NCI-H2171 (cell line): ENCODE data around the gene GAPDH.
"Not testable (repeated sequence)": the region's sequence is repeated elsewhere in the genome, so short reads cannot be mapped to it uniquely, and the experiment has no call there.

Source experiments
- DNase-seq: peaks from one replicate; lab custom pipeline; 2025; lab: John Stamatoyannopoulos, UW

GAPDH gene

DNA sequence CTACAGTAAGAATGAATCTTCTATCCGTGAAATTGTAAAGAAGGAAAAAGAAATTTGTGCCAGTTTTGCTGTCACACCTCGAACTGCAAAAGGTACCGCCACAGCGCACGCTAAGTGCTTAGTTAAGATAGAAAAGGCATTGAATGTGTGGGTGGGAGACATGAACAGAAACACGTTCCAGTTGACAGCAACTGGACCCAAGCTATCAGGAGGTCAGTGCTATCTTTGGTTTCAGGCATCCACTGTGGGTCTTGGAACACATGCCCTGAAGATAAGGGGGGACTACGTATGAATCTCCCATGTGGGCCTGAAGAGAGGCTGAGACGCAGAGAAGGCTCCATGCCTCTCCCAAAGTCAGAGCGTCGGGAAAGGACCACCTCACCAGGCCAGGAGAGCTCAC is 11.7 kb downstream of the GAPDH start:
- no peak for DNase-seq

DNA sequence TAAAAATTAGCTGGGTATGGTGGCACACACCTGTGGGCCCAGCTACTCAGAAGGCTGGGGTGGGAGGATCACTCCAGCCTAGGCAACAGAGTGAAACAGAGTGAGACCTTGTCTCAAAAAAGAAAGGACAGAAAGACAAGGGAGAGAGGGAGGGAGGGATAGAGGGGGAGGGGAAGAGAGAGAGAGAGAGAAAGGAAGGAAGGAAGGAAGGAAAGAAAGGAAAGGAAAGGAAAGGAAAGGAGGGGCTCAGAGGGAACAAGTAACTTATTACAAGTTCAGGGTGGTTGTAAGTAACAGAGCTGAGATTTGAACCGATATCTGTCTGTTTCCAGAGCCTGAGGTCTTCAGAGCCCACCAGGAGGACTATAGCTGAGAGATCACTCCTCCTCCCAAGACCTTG is 13.2 kb downstream of the GAPDH start:
- DNase-seq = no peak

DNA sequence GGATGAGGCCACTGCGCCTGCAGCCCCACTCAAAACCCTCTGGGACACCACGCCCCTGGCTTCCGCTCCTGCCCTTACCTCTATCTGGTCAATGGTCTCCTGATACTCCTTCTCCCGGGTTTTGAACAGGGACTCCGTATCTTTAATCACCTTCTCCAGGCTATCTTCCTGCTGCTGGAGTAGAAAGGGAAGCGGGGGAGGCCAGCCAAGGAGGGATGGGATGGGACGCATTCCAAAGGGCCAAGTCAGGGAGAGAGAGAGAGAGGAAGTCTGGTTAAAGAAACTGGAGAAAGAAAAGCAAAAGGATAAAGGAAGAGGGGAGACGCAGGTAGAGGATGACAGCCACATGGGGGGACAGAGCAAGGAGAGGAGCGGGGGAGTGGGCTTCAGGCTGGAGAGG is 13.7 kb downstream of the GAPDH start:
- DNase-seq = no peak

DNA sequence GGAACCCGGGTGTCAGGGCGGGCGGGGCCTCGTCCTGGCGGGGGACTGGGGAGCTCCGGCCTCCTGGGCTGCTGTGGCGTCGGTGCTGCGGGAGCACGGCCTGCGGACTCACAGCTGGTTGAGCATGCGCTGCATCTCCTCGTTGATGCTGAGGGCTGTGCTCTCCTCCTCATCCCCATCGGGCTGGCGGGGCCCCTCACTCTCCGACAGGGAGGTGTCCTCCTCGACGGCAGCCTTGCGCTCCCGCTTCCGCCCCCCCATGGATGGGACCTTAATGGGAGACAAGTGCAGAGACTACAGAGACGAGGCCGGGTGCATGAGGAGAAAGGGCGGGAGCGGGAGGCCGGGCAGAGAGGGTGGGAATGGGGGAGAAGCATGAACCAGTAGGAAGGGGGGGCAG is 14.2 kb downstream of the GAPDH start:
- DNase-seq = no peak

DNA sequence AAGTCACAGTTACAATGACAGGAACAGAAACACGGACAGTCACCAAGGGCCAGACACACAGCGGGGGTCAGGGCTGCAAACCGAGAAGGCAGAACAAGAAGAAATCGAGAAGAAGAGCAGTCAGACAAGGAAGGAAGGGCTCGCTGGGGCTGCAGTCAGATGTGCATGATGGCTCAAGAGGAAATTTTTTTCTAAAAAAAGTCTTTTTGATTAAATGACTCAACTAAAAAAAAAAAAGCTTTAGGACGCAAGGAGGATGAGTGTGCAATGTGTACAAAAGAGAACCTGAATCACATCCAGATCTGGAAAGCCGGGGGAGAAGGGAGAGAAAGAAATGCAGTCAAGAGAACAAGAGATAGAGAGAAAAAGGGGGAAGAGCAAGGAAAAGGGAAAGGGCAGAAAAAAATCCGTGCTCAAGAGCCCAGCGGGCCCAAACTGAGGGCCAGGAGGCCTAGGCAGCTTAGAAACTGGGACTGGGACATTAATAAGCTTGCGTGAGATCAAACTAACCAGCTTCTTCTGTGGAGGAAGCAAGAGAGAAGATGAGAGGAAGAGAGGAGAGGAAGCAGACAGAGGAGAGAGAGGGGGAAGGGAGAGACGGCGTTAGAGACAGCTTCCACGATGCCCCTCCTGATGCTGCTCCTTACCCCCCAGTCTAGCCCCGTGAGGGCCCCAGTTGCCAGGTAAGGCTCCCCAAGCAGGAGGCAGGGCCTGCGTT is 14.8 kb downstream of the GAPDH start:
- DNase-seq = no peak

DNA sequence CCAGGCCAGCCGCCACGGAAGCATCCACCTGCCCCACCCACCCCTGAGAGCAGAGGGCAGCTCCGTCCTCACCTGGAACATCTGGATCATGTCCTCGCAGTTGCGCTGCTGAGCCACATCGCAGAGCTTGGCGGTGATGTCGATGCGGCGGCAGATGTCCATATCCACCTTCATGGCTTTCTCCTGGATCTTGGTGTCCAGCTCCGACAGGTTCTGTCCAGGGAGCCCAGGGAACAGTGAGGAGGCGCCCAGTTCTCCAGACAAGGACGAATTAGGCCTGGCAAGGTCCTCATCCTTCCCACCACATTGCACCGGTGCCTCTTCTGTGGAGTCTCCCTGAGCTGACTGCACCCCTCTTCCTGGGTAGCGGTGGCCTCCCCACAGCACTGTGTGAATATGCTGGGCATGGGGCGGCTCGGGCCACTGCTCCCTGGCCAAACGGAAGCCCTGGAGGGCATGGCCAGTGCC is 15.4 kb downstream of the GAPDH start:
- DNase-seq = no peak

DNA sequence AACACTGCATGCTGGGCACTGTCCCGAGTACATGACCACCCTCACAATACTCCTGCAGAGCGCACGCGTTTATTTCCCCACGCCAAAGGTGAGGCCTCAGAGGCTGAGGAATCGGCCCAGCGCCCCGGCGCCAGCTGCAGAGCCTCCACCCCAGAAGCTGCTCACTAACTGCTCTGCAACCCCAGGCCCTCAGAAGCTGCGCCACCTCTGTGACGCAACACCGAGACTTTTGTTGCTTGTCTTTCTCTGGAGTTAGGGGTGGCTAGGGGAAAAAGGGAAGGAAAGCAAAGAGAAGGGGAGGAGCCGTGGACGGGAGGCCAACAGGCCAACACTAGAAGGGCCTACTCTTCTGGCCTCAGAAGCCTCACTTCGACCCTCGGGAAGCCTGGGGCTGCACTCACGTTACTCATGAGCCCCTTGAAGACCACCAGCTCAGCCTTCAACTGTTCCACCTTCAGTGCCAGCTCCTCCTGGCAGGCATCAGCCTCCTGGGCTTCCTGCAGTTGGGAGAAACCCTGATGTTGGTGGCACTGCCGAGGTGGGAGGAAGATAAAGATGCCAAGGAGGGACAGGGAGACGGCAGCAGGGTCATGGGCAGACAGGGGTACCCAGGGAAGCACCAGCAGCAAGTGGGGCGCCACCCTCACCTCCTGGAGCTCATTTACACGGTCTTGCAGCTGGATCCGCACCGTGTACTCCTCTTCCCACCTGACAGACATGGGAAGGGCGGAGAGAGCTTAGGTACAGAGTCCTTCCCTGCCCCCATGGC is 16.2 kb downstream of the GAPDH start:
- no peak for DNase-seq

DNA sequence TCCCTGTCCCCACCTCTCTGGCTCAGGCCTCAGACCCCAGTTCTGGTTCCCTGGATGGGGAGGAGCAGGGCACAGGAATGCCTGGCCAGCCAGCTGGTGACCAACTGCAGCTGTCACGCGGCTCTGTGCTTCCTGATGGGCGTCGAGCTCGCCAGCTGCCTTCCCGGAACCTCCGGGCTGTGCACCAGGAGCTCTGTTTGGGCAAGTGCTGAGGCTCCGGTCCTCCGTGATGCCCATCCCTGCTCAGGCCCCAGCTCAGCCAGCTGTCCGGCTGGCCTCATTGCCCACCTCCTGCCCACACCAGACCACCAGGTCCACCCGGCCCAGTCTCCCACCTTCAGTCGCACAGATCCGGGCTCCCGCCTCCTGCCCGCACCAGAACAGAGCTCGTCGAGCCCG is 16.7 kb downstream of the GAPDH start:
- DNase-seq = no peak

DNA sequence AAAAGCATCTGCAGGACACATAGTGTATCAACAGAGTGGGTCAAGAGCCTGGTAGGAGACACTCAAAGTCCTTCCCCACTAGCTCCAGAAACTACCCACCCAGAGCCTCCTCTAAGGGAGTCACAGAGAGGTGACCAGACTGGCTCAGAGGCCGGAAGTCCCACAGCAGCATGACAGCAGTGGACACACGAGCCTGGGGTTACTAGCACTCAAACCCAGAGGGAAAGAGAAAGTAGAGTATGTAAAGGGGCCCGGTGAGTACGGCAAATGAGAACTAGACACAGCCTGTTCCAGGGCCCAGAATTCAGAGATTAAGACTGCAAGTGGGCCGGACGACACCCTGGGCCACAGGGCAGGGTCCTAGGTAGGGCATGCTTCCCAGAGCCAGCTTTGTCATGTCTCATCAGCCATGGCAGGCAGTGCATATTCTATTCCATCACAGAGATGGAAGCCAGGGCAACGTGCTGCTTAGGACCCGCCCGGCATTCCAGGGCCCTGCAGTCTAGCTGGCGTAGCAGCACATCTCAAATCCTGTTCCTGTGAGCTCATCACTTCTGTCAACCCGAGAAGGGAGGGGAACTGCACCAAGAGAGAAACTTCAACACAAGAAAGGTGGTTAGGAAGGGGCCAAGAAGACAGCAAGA is 17.3 kb downstream of the GAPDH start:
- DNase-seq = no peak

DNA sequence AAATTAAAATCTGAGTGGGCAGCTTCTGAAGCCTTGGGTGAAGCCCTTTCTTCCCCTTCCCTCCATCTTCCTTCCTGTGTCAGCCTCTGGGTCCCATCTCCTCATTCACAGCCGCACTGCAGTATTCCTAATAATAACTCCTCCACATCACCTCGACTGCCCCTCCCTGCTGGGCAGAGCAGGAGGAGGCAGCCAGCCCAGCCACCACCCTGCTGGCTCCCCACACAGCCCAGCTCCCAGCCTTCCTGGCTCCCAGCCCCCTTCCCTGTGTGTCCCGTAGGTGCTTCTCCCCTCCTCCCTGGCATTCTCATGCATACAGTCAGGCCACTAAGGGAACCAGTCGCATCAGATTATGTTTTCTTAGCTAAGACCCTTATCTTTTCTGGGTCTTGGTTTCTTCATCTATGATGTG is 17.8 kb downstream of the GAPDH start:
- DNase-seq = no peak

DNA sequence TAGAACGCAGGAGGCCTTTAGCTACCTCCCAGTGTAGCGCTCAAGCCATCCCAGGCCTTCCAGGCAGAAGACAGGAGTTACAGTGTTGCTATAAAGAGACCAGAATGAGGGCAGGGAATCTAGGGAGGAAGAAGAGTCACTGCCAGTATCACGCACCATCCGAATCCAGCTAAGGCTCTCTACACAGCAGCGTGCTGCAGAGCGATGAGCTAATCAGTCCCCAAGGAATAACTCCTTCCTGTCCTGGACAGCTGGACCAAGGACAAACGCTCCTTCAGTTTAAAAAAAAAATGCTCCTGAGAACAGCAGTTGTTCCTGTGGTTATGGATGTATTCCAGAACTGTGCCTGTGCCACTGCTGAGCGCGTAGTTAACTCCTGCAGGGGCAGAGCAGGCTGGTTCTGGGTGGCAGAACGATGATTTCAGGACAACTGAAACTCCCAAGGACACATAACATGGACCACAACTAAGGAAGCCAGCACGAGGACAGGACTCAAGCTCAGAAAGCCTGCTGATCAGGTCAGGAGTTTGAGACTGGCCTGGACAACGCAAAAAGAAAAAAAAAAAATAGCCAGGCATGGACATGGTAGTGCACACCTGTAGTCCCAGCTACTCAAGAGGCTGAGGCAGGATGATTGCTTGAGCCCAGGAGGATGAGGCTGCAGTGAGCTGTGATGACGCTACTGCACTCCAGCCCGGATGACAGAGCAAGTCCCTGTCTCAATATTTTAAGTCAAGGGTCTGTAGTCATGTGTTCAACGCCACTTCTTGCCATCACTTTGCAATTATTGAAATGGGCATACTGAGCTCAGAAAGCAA is 18.9 kb downstream of the GAPDH start:
- peak; percentile 82 for DNase-seq

DNA sequence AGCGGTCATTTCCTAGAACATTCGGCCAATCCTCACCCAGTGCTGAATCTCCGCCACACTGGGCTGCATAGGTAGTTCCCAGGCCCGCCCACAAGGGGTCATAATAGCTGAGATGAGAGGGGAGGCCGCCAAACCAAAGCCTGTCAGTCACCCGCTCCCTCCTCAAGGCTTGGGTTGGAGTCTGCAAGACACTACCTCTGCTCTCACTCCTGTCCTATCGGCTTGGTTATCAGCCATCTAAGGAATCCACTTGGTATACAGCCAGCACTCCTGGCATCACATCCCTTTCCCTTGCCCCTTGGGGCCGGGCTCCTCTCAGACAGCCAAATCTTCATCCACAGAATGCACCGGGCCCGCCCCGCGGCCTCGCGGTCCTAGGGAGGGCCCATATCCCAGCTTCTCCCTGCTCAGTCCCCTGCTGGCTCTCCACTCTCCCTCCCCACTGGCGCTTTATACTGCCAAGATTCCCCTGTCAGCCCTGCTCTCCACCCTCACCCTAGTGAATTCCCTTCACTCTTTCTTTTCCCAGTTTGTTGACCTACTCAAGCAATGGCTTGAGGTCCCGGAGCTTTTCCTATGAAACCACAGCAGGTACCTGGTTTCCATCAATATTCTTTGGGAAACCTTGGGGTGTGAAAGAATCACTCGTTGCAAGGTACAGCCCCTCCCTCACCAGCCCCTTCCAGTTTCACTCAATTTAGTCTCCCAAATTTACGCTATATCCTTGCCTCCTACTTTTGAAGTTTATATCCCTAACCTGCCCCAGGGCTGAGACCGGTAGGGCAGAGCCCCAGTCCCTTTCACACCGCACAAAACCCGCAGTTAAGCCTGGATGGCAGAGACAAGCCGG is 20.1 kb downstream of the GAPDH start:
- peak; percentile 86 for DNase-seq

DNA sequence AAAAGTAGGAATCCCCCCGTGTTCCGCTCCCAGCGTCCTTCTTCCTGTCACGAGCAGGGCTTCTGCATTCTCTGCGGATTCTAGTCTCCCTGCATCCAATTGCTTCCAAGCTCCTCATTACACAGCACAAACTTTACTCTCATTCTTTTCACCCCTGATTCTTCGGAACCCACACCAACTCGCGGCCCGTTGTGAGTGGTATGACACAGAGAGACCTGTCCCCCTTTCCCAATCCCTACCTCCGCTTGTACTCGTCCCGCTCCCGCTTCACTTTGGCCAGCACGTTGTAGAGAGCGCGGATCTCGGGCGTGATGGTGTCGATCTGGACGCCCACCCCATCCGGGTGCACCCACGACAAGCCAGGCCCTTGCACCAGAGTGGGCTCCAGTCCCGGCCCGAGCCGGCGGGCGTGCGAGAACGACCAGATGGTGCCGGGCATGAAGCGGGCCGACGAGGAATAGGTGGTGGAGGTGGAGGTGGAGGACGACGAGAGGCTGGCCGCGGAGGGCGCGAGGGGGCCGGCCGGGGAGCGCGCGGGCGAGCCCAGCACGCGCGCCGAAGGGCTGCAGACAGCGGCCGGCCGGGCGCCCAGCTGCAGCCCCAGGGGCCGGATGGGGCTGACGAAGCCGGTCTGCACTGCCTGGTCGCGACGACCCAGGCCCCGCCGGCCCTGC is 20.8 kb downstream of the GAPDH start:
- no peak for DNase-seq

DNA sequence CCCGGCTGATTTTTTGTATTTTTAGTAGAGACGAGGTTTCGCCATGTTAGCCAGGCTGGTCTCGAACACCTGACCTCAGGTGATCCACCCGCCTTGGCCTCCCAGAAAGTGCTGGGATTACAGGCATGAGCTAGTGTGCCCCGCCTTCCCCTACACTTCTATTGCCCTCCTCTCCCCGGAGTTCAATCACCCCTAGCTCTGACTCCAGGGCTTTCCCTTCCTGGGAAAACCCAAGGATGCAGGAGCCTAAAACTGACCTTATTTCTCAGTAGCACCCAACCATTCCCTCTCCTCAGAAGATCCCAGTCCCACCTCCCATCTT is 22.1 kb downstream of the GAPDH start:
- not testable (repeated sequence) for DNase-seq

DNA sequence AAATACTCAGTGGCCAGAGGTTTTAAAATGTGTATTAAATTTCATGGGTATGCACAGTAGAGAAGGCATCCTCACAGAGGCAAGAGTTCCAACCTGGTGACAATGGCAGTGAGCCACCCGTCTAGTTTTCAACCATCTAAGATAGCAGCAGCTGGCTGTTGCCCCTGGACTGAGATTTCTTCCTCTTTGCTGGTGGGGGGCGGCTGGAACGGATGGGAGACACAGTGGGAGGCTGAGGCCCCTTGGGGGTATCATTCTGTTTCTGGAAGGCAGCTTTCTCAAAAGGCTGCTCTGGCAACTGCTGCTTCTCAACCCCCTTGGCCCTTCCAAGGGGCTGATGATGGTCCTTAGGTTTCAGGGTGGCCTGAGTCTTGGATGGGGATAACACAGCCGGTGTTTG is 22.5 kb downstream of the GAPDH start:
- DNase-seq = no peak

DNA sequence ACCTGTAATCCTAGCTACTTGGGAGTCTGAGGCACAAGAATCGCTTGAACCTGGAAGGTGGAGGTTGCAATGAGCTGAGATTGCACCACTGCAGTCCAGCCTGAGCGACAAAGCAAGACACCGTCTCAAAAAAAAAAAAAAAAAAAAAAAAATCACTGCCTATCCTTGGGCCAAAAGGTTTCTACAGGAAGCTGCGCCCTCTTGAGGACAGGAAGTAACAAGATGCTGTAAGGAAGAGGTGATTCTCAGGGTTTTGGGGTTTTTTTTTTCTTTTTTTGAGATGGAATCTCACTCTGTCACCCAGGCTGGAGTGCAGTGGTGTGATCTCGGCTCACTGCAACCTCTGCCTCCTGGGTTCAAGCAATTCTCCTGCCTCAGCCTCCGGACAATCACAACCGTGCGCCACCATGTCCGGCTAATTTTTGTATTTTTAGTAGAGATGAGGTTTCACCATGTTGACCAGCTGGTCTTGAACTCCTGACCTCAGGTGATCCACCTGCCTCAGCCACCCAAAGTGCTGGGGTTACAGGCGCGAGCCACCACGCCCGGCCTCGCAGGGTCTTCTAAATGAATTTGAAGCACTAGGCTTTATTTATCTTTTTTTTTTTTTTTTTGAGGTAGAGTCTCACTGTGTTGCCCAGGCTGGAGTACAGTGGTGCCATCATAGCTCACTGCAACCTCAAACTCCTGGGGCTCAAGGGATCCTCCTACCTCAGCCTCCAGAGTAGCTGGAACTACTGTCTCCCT is 23.9 kb downstream of the GAPDH start:
- peak; percentile 92 for DNase-seq

DNA sequence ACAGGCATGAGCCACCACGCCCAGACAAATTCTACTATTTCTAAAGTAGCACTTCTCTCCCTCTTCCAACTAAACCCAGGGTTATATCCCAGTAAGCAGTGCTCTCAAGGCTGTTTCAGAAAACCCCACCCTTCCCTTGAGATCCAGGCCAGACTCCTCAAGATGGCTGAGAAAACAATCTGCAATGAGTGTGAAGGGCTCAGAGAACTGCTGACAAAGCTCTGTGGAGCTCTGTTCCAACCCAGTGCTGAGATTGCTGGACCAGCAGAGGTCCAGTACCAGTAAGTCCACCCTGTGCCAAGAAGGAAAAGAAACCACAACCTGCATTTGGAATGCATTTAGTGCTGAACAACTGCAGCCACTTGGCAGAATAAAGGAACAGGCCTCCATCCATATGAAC is 25.2 kb downstream of the GAPDH start:
- DNase-seq = no peak

DNA sequence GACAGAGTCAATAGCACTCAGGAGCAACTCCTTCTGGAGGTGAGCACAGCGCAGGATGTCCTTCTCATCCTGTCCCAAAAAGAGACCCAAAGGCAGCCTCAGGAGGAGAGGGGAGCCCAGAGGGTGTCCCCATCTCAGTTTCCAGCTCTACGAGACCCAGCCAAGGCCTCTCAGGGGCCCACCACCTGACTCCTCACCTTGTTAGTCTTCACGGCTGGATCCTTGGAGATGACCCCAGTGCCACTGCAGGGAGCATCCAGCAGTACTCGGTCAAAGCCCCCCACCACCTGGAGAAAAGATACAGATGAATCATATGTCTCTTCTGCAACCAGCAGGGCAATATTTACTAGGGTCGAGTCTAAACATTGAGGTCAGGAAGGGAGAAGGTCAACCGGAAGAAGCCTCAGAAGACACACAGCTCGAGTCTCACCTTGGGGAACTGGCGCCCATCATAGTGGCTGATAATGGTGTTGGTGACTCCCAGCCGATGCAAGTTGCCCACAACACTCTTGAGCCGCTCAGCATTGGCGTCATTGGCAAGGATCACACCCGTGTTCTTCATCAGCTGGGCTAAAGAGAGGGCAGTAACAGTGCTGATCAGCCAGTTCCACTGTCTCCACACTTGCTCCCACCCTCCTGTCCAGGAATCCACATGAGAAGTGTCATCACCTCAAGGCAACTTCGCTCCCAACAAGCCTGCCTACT is 26.3 kb downstream of the GAPDH start:
- no peak for DNase-seq

DNA sequence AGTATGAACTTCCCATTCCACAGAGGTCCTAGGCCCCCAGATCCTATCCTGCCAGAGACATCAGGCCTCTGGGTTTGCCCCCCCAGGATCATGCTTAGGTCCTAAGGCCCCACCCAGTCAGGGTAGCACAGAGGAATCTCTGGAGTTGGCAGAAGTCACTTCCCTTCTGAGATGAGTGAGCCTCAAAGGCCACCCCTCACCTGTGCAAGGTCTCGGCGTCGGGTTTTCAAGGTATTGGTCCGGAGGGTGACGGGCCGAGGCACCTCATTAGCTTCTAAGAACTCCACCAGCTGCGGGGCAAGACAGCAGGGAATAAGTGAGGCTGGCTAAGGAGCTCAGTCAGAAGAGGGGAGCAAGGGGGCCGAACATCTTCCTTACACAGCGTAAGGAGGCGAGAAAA is 28.6 kb downstream of the GAPDH start:
- DNase-seq = no peak
